Activated CD8-positive, alpha-beta T cell treated with anti-CD3 and anti-CD28 coated beads for 36 hours (primary cell): ENCODE results near the gene C11orf97. TPM values are rescaled to one million over a fixed set of nuclear protein-coding genes. Genes with fewer than 3 reads are reported as not detected.
"Not testable (repeated sequence)": the region's sequence is repeated elsewhere in the genome, so short reads cannot be mapped to it uniquely, and the experiment has no call there.

Experiments
- ATAC-seq: fragments of 200-7000 bp; cut with Tn5 transposase; one replicate; pipeline ENCODE4 v1.10.0; 2021; ENCODE audit warnings: mild to moderate bottlenecking, moderate library complexity
- CTCF ChIA-PET: fragments of 350-600 bp; sonication (Branson Sonifier 250); formaldehyde crosslinking; loops from one replicate; lab custom pipeline; 2021; ENCODE audit warnings: antibody characterized with exemption; lab: Charles Lee
- POLR2A ChIA-PET: fragments of 350-600 bp; sonication (Branson Sonifier 250); formaldehyde crosslinking; loops from one replicate; lab custom pipeline; 2021; ENCODE audit warnings: antibody characterized with exemption; lab: Charles Lee
- DNase-seq: peaks from one replicate; pipeline ENCODE4 v3.0.0-alpha.2; 2020
- H3K27ac Mint-ChIP-seq: one replicate; pipeline ENCODE4 v1.8.0; 2021; ENCODE audit warnings: mild to moderate bottlenecking, mixed read lengths
- H3K27me3 Mint-ChIP-seq: one replicate; pipeline ENCODE4 v1.8.0; 2021; ENCODE audit warnings: mixed read lengths
- H3K36me3 Mint-ChIP-seq: one replicate; pipeline ENCODE4 v1.8.0; 2021; ENCODE audit warnings: low read depth, mixed read lengths
- H3K4me1 Mint-ChIP-seq: one replicate; pipeline ENCODE4 v1.8.0; 2021; ENCODE audit warnings: low read depth, mixed read lengths
- H3K4me3 Mint-ChIP-seq: one replicate; pipeline ENCODE4 v1.8.0; 2021; ENCODE audit warnings: mild to moderate bottlenecking, moderate library complexity, mixed read lengths
- H3K9me3 Mint-ChIP-seq: one replicate; pipeline ENCODE4 v1.8.0; 2021; ENCODE audit warnings: mixed read lengths
- intact Hi-C: fragments of 100-400 bp; cut with micrococcal nuclease; formaldehyde crosslinking; loops from one replicate; pipeline ENCODE4 v1.10.0; 2022
- total RNA-seq, 2 experiments: library from RNA; stranded (reverse); gene quantifications; one replicate each; pipeline ENCODE4 v1.2.3, GENCODE V29; 2021
- TF ChIP-seq, protein P1 (sequence below): fragments of 200-600 bp; IDR thresholded peaks from one replicate; pipeline ENCODE4 v1.8.0; 2022; ENCODE audit warnings: antibody characterized with exemption, mild to moderate bottlenecking

Gene C11orf97
- total RNA-seq, 2 experiments from 2014 or later: not detected

DNA sequence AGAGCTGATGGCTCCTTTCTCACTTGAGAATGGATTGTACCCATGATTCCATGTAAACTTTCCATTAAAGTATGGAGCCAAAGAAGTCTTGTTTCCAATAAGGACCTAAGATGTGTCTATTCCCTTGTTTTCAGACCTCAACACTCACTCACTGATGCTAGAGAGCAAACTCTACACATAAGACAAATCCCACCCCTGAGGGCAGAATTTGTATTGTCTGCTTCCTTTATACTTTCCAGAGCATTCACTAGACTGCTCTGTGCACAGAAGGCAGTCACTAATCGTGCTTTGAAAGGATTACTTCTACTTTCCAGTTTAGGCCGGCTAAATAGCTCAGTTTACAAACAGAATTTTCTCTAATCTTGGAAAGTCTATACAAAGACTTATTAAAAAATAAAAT lies 12.1 kb upstream of the C11orf97 start:
- CTCF ChIA-PET: no interaction called here
- POLR2A ChIA-PET: interaction anchor here (1.0 kb wide), 1 partner anchor 46 kb away, joined by 3 read pairs; no protein-coding TSS in a partner anchor

DNA sequence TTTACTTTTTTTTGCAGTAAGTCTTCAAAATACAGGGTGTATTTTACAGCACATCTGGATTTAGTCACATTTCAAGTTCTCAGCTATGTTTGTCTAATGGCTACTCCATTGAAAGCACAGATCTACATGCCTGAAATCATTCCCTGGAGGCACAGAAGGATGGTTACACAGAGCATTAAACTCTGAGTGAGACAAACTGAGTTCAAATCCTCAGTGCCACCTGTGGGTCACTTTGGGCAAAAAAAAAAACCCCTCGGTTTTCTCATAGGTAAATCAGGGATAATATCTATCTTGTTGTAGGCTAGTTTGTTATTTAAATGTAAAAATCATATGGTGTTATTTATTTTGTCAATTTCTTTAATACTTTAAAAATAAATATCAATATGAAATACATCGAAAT lies 10.7 kb upstream of the C11orf97 start:
- TF ChIP-seq, protein P1, sequence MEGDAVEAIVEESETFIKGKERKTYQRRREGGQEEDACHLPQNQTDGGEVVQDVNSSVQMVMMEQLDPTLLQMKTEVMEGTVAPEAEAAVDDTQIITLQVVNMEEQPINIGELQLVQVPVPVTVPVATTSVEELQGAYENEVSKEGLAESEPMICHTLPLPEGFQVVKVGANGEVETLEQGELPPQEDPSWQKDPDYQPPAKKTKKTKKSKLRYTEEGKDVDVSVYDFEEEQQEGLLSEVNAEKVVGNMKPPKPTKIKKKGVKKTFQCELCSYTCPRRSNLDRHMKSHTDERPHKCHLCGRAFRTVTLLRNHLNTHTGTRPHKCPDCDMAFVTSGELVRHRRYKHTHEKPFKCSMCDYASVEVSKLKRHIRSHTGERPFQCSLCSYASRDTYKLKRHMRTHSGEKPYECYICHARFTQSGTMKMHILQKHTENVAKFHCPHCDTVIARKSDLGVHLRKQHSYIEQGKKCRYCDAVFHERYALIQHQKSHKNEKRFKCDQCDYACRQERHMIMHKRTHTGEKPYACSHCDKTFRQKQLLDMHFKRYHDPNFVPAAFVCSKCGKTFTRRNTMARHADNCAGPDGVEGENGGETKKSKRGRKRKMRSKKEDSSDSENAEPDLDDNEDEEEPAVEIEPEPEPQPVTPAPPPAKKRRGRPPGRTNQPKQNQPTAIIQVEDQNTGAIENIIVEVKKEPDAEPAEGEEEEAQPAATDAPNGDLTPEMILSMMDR: no peak
- DNase-seq (no peak), ATAC-seq (no peak)
- H3K27ac Mint-ChIP-seq: no peak overlapping the region
- no peak overlapping the region for H3K4me3 Mint-ChIP-seq
- CTCF ChIA-PET: interaction anchor here (1.0 to 1.4 kb wide), 4 partner anchors 18 to 606 kb away, joined by 3 to 7 read pairs (median 4); no protein-coding TSS in a partner anchor
- H3K36me3 Mint-ChIP-seq: peaks cover 12% of the 10 kb centered on the region
- intact Hi-C loops: loop anchor here (10.0 kb wide), 3 partner anchors 177 to 607 kb away; no protein-coding TSS in a partner anchor
- POLR2A ChIA-PET: interaction anchor here (0.6 kb wide), 1 partner anchor 472 kb away, joined by 3 read pairs; the partner anchor contains the start of genes CWC15 and KDM4D
- H3K27me3 Mint-ChIP-seq: no peaks in the 10 kb centered on the region
- H3K4me1 Mint-ChIP-seq: peaks cover 4% of the 10 kb centered on the region
- H3K9me3 Mint-ChIP-seq: no peaks in the 10 kb centered on the region

More for the DNA sequence above, 12.1 kb upstream of the C11orf97 start:
- ATAC-seq: no peak
- Mint-ChIP-seq H3K4me1 (peaks cover 12% of the 10 kb centered on the region), H3K9me3 (no peaks in the 10 kb centered on the region), H3K36me3 (peaks cover 12% of the 10 kb centered on the region), H3K4me3 (no peak overlapping the region), H3K27me3 (no peaks in the 10 kb centered on the region), H3K27ac (peak overlapping the region; percentile 22)
- TF ChIP-seq, protein P1: no peak
- no peak for DNase-seq
- intact Hi-C loops: loop anchor here (10.0 kb wide), 3 partner anchors 175 to 605 kb away; no protein-coding TSS in a partner anchor

DNA sequence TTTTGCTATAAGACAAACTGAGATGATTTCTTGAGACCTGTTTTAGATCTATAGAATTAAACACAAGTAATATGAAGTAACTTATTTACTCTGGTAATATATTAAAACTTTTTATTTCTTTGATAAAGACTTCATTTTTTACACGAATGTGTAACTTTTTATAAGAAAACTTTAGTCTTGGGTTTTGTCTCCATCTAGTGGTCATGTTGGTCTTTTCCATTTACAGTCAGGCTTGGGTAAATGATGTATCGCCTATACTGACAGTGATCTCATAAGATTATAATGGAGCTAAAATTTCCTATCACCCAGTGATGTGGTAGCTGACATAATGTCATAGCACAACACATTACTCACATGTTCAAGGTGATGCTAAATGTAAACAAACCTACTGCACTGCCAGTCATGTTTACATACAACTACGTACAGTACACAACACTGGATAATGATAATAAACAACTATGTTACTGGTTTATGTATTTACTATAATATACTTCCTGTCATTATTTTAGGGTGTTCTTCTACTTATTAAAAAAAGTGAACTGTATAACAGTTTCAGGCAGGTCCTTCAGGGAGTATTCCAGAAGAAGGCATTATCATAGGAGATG lies 7.5 kb upstream of the C11orf97 start:
- TF ChIP-seq, protein P1: peak; percentile 69
- intact Hi-C loops: loop anchor here (10.0 kb wide), 3 partner anchors 180 to 610 kb away; no protein-coding TSS in a partner anchor
- Mint-ChIP-seq H3K27me3 (no peaks in the 10 kb centered on the region), H3K9me3 (no peaks in the 10 kb centered on the region), H3K4me1 (no peaks in the 10 kb centered on the region), H3K36me3 (no peaks in the 10 kb centered on the region), H3K4me3 (no peak overlapping the region), H3K27ac (no peak overlapping the region)
- ATAC-seq: peak; percentile 66
- CTCF ChIA-PET: interaction anchor here (0.7 to 1.5 kb wide), 19 partner anchors 8 to 710 kb away, joined by 3 to 9 read pairs (median 4); partner anchors contain the start of genes ANKRD49, C11orf97, MRE11 and PANX1
- POLR2A ChIA-PET: no interaction called here
- DNase-seq: no peak

DNA sequence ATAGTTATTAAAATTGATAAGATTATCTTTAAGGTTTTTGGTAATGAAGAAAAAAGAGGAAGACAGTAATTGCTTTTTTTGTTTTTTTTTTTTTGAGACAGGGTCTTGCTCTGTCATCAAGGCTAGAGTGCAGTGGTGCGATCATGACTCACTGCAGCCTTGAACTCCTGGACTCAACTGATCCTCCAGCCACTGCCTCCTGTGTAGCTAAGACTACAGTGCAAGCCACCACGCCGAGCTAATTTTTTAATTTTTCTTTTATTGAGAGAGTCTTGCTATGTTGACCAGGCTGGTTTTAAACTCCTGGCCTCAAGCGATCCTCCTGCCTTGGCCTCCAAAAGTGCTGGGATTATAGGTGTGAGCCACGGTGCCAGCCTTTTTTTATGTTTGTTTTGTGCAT lies 5.7 kb upstream of the C11orf97 start:
- H3K36me3 Mint-ChIP-seq, CTCF ChIA-PET, H3K9me3 Mint-ChIP-seq, H3K27ac Mint-ChIP-seq, ATAC-seq, H3K4me3 Mint-ChIP-seq, H3K4me1 Mint-ChIP-seq, POLR2A ChIA-PET, H3K27me3 Mint-ChIP-seq, DNase-seq: not testable (repeated sequence)
- intact Hi-C loops: loop anchor here (10.0 kb wide), 3 partner anchors 182 to 612 kb away; no protein-coding TSS in a partner anchor

DNA sequence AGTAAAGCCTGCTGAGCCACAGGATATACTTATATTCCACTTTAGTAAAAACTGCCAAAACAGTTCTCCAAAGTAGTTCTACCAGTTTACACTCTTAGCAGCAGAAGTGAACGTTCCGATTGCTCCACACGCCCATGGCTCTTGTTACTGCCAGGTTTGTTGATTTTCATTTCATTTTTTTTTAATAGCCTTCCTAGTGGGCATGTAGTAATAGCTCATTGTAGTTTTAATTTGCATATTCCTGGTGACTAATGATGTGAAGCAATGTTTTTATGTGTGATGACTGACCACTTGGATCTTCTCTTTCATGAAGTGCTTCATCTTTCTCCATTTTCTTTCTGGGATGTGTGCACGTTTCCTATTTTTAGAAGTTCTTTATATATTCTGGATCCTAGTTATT lies 4.8 kb upstream of the C11orf97 start:
- CTCF ChIA-PET: interaction anchor here (1.0 kb wide), 1 partner anchor 9 kb away, joined by 4 read pairs; no protein-coding TSS in a partner anchor
- H3K9me3 Mint-ChIP-seq: no peaks in the 10 kb centered on the region

More for the DNA sequence above, 4.8 kb upstream of the C11orf97 start:
- Mint-ChIP-seq H3K4me1 (peaks cover 10% of the 10 kb centered on the region), H3K27me3 (peaks cover 4% of the 10 kb centered on the region), H3K4me3 (no peak overlapping the region), H3K27ac (no peak overlapping the region), H3K36me3 (no peaks in the 10 kb centered on the region)
- no peak for ATAC-seq
- POLR2A ChIA-PET: no interaction called here
- intact Hi-C loops: loop anchor here (10.0 kb wide), 3 partner anchors 183 to 613 kb away; no protein-coding TSS in a partner anchor
- TF ChIP-seq, protein P1: no peak
- no peak for DNase-seq
